Neural cell (in vitro differentiated cells): ENCODE measurements around the gene TNFRSF8. TPM values are rescaled to one million over a fixed set of nuclear protein-coding genes. Genes with fewer than 3 reads are reported as not detected.
"Not testable (repeated sequence)": the region's sequence is repeated elsewhere in the genome, so short reads cannot be mapped to it uniquely, and the experiment has no call there.

Experiments used
- H2AFZ ChIP-seq: fragments of 200-600, 300-800 bp; sonication (generic), shearing (Covaris generic); 2 replicates; pipeline ENCODE4 v1.6.0; 2014; ENCODE audit warnings: low read depth, mild to moderate bottlenecking, antibody characterized with exemption, low read length, moderate library complexity
- H3F3A ChIP-seq: fragments of 200-600 bp; shearing (Covaris generic); 2 replicates; pipeline ENCODE4 v1.6.1; 2016; ENCODE audit warnings: mild to moderate bottlenecking, moderate library complexity, mixed read lengths, antibody characterized with exemption, low read length; ENCODE audit not compliant: insufficient read depth, poor library complexity, severe bottlenecking
- H3K27ac ChIP-seq: fragments of 200-600, 300-800 bp; sonication (generic), shearing (Covaris generic); 2 replicates; pipeline ENCODE4 v1.5.1; 2014; ENCODE audit warnings: mild to moderate bottlenecking, low read length, moderate library complexity
- H3K27me3 ChIP-seq: fragments of 300-800, 200-600 bp; sonication (generic), shearing (Covaris generic); 2 replicates; pipeline ENCODE4 v1.6.0; 2014; ENCODE audit warnings: mild to moderate bottlenecking, low read depth, low read length, moderate library complexity; ENCODE audit not compliant: insufficient read depth
- H3K36me3 ChIP-seq: fragments of 300-800, 200-600 bp; sonication (generic), shearing (Covaris generic); 2 replicates; pipeline ENCODE4 v1.5.1; 2014; ENCODE audit warnings: mild to moderate bottlenecking, antibody characterized with exemption, low read length, moderate library complexity; ENCODE audit not compliant: insufficient read depth
- H3K4me2 ChIP-seq: fragments of 300-800, 200-600 bp; sonication (generic), shearing (Covaris generic); 2 replicates; pipeline ENCODE4 v1.6.0; 2014; ENCODE audit warnings: mild to moderate bottlenecking, low read length
- H3K4me3 ChIP-seq: fragments of 300-800, 200-600 bp; sonication (generic), shearing (Covaris generic); 2 replicates; pipeline ENCODE4 v1.5.1; 2014; ENCODE audit warnings: mild to moderate bottlenecking, low read length, moderate library complexity
- H3K79me2 ChIP-seq: fragments of 200-600 bp; shearing (Covaris generic); replicated peaks from 2 replicates; pipeline ENCODE4 v1.6.0; 2014; ENCODE audit warnings: mild to moderate bottlenecking, low read length, moderate library complexity; ENCODE audit not compliant: insufficient read depth
- H3K9ac ChIP-seq: fragments of 300-800, 200-600 bp; sonication (generic), shearing (Covaris generic); 2 replicates; pipeline ENCODE4 v1.6.1; 2016; ENCODE audit warnings: mild to moderate bottlenecking, low read length, mixed read lengths
- H3K9me2 ChIP-seq: fragments of 200-600 bp; shearing (Covaris generic); 2 replicates; pipeline ENCODE4 v1.6.1; 2016; ENCODE audit warnings: mild to moderate bottlenecking, low read length, mixed read lengths; ENCODE audit not compliant: insufficient read depth
- H3K9me3 ChIP-seq: fragments of 200-600, 300-800 bp; sonication (generic), shearing (Covaris generic); 2 replicates; pipeline ENCODE4 v1.6.1; 2016; ENCODE audit warnings: mild to moderate bottlenecking, mixed run types, low read length, moderate library complexity, mixed read lengths
- H4K20me1 ChIP-seq: fragments of 200-600 bp; shearing (Covaris generic); 2 replicates; pipeline ENCODE4 v1.6.1; 2016; ENCODE audit warnings: mild to moderate bottlenecking, mixed run types; ENCODE audit not compliant: insufficient read depth
- CTCF ChIP-seq: fragments of 450-650 bp; IDR thresholded peaks from 2 replicates; pipeline ENCODE4 v1.5.1; 2014; ENCODE audit warnings: antibody characterized with exemption, mild to moderate bottlenecking, moderate library complexity; ENCODE audit not compliant: poor library complexity, severe bottlenecking
- EP300 ChIP-seq: fragments of 450-650 bp; conservative IDR thresholded peaks from 2 replicates; pipeline ENCODE4 v1.6.1; 2014; ENCODE audit warnings: antibody characterized with exemption, mild to moderate bottlenecking, moderate library complexity; ENCODE audit not compliant: poor library complexity, severe bottlenecking
- EZH2 ChIP-seq: fragments of 200-600, 300-800 bp; shearing (Covaris generic), sonication (generic); IDR thresholded peaks from 2 replicates; pipeline ENCODE4 v1.6.1; 2014; ENCODE audit warnings: antibody characterized with exemption, low read length, borderline replicate concordance, mild to moderate bottlenecking; ENCODE audit not compliant: insufficient read depth, poor library complexity, severe bottlenecking
- MXI1 ChIP-seq: fragments of 450-650 bp; conservative IDR thresholded peaks from 2 replicates; pipeline ENCODE4 v1.6.1; 2014; ENCODE audit warnings: antibody characterized with exemption, mild to moderate bottlenecking; ENCODE audit not compliant: poor library complexity, severe bottlenecking
- POLR2AphosphoS5 ChIP-seq: IDR thresholded peaks from 2 replicates; pipeline ENCODE4 v1.6.1; 2012
- RAD21 ChIP-seq: fragments of 450-650 bp; conservative IDR thresholded peaks from 2 replicates; pipeline ENCODE4 v1.6.1; 2014; ENCODE audit warnings: antibody characterized with exemption, mild to moderate bottlenecking, moderate library complexity
- REST ChIP-seq: IDR thresholded peaks from 2 replicates; pipeline ENCODE4 v1.6.1; 2012; ENCODE audit warnings: borderline replicate concordance
- SMC3 ChIP-seq: fragments of 450-650 bp; conservative IDR thresholded peaks from 2 replicates; pipeline ENCODE4 v1.6.1; 2014; ENCODE audit warnings: antibody characterized with exemption, mild to moderate bottlenecking, moderate library complexity; ENCODE audit not compliant: poor library complexity
- TAF1 ChIP-seq: IDR thresholded peaks from 2 replicates; pipeline ENCODE4 v1.6.1; 2012; ENCODE audit warnings: low read depth
- polyA plus RNA-seq: library from polyadenylated mRNA; depleted of rRNA; stranded (reverse); fragments of >200 nt; gene quantifications from 2 replicates; pipeline ENCODE4 v1.2.3, GENCODE V29; 2014

TNFRSF8 gene
- polyA plus RNA-seq, 1 donor from 2014 or later, result not detected

GRCh38 chr1:12039824-12040456 is 23.2 kb upstream of the TNFRSF8 start:
- H3K9me3 ChIP-seq, H3F3A ChIP-seq, H3K4me2 ChIP-seq, H3K27ac ChIP-seq, H3K79me2 ChIP-seq, H3K4me3 ChIP-seq, H3K27me3 ChIP-seq, H2AFZ ChIP-seq, H3K9me2 ChIP-seq, H3K36me3 ChIP-seq, H4K20me1 ChIP-seq, H3K9ac ChIP-seq: not testable (repeated sequence)

- Histone ChIP-seq H2AFZ (no peak overlapping the region), H3K27ac (no peak overlapping the region)
These were observed 22.5 kb upstream of the TNFRSF8 start for GRCh38 chr1:12040457-12041051.

GRCh38 chr1:12044187-12044877 is 18.8 kb upstream of the TNFRSF8 start:
- H3K4me3 ChIP-seq, H2AFZ ChIP-seq, H4K20me1 ChIP-seq, H3K79me2 ChIP-seq, H3K4me2 ChIP-seq, H3K27me3 ChIP-seq, H3K9me3 ChIP-seq, H3F3A ChIP-seq, H3K36me3 ChIP-seq, H3K9ac ChIP-seq, H3K9me2 ChIP-seq, H3K27ac ChIP-seq: not testable (repeated sequence)

More at GRCh38 chr1:12040457-12041051, 22.5 kb upstream of the TNFRSF8 start:
- H3K79me2 ChIP-seq, result no peaks in the 10 kb centered on the region
- no peaks in the 10 kb centered on the region for H3K9me2 ChIP-seq
- no peaks in the 10 kb centered on the region for H4K20me1 ChIP-seq
- H3K9ac ChIP-seq, result no peak overlapping the region
- H3F3A ChIP-seq, result no peaks in the 10 kb centered on the region
- no peak for TF ChIP-seq TAF1
- TF ChIP-seq EZH2, result no peak
- no peak for TF ChIP-seq RAD21
- TF ChIP-seq SMC3, result no peak
- TF ChIP-seq POLR2AphosphoS5, result no peak
- TF ChIP-seq EP300, result no peak
- no peak for TF ChIP-seq CTCF
- TF ChIP-seq REST, result no peak
- TF ChIP-seq MXI1, result no peak
- no peaks in the 10 kb centered on the region for H3K9me3 ChIP-seq
- H3K4me2 ChIP-seq, result no peak overlapping the region
- no peaks in the 10 kb centered on the region for H3K36me3 ChIP-seq
- H3K4me3 ChIP-seq, result no peak overlapping the region
- H3K27me3 ChIP-seq, result no peaks in the 10 kb centered on the region
